PC-3 (cell line): ENCODE results near the gene TMEM204. TPM values are rescaled to one million over a fixed set of nuclear protein-coding genes. Genes with fewer than 3 reads are reported as not detected.

Experiments used
- ATAC-seq: fragments of 200-7000 bp; cut with Tn5 transposase; 2 replicates; pipeline ENCODE4 v1.9.1; 2020; ENCODE audit warnings: mild to moderate bottlenecking, moderate library complexity
- BruUV-seq: library from RNA; stranded (reverse); fragments of 400-500 nt; replicated peaks from 2 replicates; lab custom pipeline; 2021; lab: Mats Ljungman, UMichigan
- CTCF ChIA-PET: fragments of 300-600 bp; sonication (Branson Sonifier 250); formaldehyde crosslinking; loops from one replicate; lab custom pipeline; 2022; ENCODE audit warnings: antibody characterized with exemption; lab: Charles Lee
- POLR2A ChIA-PET: fragments of 300-600 bp; sonication (Branson Sonifier 250); formaldehyde crosslinking; loops from one replicate; lab custom pipeline; 2022; ENCODE audit warnings: antibody characterized with exemption; ENCODE audit not compliant: unreplicated experiment; lab: Charles Lee
- DNase-seq: peaks from one replicate; pipeline ENCODE4 v3.0.0-alpha.2; 2015
- H2AFZ ChIP-seq: fragments of 300-600 bp; sonication (generic); 2 replicates; pipeline ENCODE4 v1.6.0; 2016; ENCODE audit warnings: antibody characterized with exemption, low read length
- H3F3A ChIP-seq: fragments of 300-600 bp; sonication (generic); one replicate; pipeline ENCODE4 v1.6.0; 2017; ENCODE audit warnings: antibody characterized with exemption, low read length, control low read depth, mild to moderate bottlenecking; ENCODE audit not compliant: unreplicated experiment
- H3K27ac ChIP-seq: fragments of 300-600 bp; sonication (generic); 2 replicates; pipeline ENCODE4 v1.5.1; 2016; ENCODE audit warnings: mild to moderate bottlenecking, low read length
- H3K27me3 ChIP-seq: fragments of 300-600 bp; sonication (generic); 2 replicates; pipeline ENCODE4 v1.6.1; 2016; ENCODE audit warnings: low read length, mixed read lengths
- H3K36me3 ChIP-seq: fragments of 300-600 bp; sonication (generic); 2 replicates; pipeline ENCODE4 v1.6.1; 2016; ENCODE audit warnings: low read depth, mixed run types, low read length, mixed read lengths
- H3K4me1 ChIP-seq: fragments of 300-600 bp; sonication (generic); 2 replicates; pipeline ENCODE4 v1.5.1; 2016; ENCODE audit warnings: low read length; ENCODE audit not compliant: insufficient read depth
- H3K4me2 ChIP-seq: fragments of 300-600 bp; sonication (generic); 2 replicates; pipeline ENCODE4 v1.6.0; 2016; ENCODE audit warnings: low read length
- H3K4me3 ChIP-seq: fragments of 300-600 bp; sonication (generic); 2 replicates; pipeline ENCODE4 v1.5.1; 2016; ENCODE audit warnings: mild to moderate bottlenecking, low read length, mixed read lengths
- H3K79me2 ChIP-seq: fragments of 300-600 bp; sonication (generic); 2 replicates; pipeline ENCODE4 v1.6.1; 2017; ENCODE audit warnings: low read length, mixed read lengths
- H3K9ac ChIP-seq: fragments of 300-600 bp; sonication (generic); 2 replicates; pipeline ENCODE4 v1.6.0; 2016; ENCODE audit warnings: mild to moderate bottlenecking, low read length
- H3K9me2 ChIP-seq: fragments of 300-600 bp; sonication (generic); replicated peaks from 2 replicates; pipeline ENCODE4 v1.6.1; 2016; ENCODE audit warnings: mixed run types, low read length, mixed read lengths
- H3K9me3 ChIP-seq: fragments of 300-600 bp; sonication (generic); 2 replicates; pipeline ENCODE4 v1.6.1; 2016; ENCODE audit warnings: low read length, mixed read lengths
- H4K20me1 ChIP-seq: fragments of 300-600 bp; sonication (generic); 2 replicates; pipeline ENCODE4 v1.6.1; 2016; ENCODE audit warnings: low read length, mixed read lengths
- EZH2 ChIP-seq: fragments of 300-600 bp; sonication (generic); IDR thresholded peaks from one replicate; pipeline ENCODE4 v1.6.1; 2017; ENCODE audit warnings: antibody characterized with exemption, mild to moderate bottlenecking, low read length; ENCODE audit not compliant: unreplicated experiment
- EZH2phosphoT487 ChIP-seq: fragments of 300-600 bp; sonication (generic); IDR thresholded peaks from 2 replicates; pipeline ENCODE4 v1.6.1; 2018; ENCODE audit warnings: mild to moderate bottlenecking, antibody characterized with exemption, low read length, borderline replicate concordance
- intact Hi-C: fragments of 100-400 bp; cut with micrococcal nuclease; formaldehyde crosslinking; loops from 2 replicates; pipeline ENCODE4 v1.9.0; 2023
- total RNA-seq: library from RNA; depleted of rRNA; stranded (reverse); fragments of >200 nt; gene quantifications from 2 replicates; pipeline ENCODE4 v1.2.3, GENCODE V29; 2014
- TF ChIP-seq, protein P1 (sequence below): fragments of 300-600 bp; sonication (generic); conservative IDR thresholded peaks from 2 replicates; pipeline ENCODE4 v1.5.1; 2017; ENCODE audit warnings: antibody characterized with exemption, low read depth, mild to moderate bottlenecking, low read length

Gene TMEM204
- total RNA-seq, 1 experiment from 2014 or later: not detected

DNA sequence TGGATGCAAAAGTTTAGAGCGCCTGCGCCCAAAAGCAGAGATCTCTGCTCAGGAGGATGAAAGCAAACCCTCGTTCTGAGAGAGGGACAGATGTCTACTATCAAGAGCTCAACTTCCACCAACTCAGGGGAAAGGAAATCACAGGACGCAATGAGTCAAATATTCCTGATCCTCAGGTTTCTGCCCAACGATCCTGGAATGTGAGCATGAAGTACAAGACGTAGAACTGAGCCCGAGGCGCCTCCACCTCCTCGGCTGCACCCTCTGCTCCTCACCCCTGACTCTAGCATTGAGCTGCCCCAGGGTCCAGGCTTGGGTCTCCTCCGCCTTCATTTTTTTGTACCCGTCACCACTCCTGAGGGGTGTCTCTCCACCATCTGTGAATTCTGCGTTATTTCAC is 63.0 kb downstream of the TMEM204 start:
- Histone ChIP-seq H4K20me1 (no peaks in the 10 kb centered on the region), H3K9me2 (no peaks in the 10 kb centered on the region), H3K36me3 (no peaks in the 10 kb centered on the region), H3K9ac (no peak overlapping the region), H3F3A (no peaks in the 10 kb centered on the region), H3K9me3 (no peaks in the 10 kb centered on the region), H3K4me2 (no peak overlapping the region), H3K27me3 (no peaks in the 10 kb centered on the region), H3K4me1 (no peaks in the 10 kb centered on the region), H3K79me2 (no peaks in the 10 kb centered on the region), H3K4me3 (no peak overlapping the region), H3K27ac (no peak overlapping the region), H2AFZ (no peak overlapping the region)
- DNase-seq (no peak), ATAC-seq (no peak)
- CTCF ChIA-PET: no interaction called here
- no peak for TF ChIP-seq EZH2
- TF ChIP-seq EZH2phosphoT487: no peak
- intact Hi-C loops: no loop called here
- BruUV-seq: no TSS peak
- POLR2A ChIA-PET: no interaction called here

DNA sequence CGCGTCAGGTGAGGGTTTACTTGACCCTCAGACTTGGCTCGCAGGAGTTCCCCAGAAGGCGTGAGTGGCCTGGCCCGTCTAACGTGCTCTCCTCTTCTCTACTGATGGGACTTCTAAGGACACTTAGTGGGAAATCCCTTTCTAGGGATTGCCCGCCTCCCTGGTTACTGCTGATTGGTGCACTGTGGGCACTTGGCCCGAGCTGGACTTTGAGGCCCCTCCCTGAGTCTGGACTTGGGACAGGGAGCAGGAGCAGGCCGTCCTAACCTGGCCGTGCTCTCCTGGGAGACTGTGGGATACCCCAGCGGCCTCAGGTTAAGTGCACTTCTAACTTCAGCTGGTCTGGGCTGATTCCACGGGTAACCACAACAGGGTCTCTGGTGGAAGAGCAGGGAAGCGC is 63.7 kb downstream of the TMEM204 start:
- TF ChIP-seq EZH2: no peak
- TF ChIP-seq EZH2phosphoT487: no peak
- TF ChIP-seq, protein P1, sequence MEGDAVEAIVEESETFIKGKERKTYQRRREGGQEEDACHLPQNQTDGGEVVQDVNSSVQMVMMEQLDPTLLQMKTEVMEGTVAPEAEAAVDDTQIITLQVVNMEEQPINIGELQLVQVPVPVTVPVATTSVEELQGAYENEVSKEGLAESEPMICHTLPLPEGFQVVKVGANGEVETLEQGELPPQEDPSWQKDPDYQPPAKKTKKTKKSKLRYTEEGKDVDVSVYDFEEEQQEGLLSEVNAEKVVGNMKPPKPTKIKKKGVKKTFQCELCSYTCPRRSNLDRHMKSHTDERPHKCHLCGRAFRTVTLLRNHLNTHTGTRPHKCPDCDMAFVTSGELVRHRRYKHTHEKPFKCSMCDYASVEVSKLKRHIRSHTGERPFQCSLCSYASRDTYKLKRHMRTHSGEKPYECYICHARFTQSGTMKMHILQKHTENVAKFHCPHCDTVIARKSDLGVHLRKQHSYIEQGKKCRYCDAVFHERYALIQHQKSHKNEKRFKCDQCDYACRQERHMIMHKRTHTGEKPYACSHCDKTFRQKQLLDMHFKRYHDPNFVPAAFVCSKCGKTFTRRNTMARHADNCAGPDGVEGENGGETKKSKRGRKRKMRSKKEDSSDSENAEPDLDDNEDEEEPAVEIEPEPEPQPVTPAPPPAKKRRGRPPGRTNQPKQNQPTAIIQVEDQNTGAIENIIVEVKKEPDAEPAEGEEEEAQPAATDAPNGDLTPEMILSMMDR: no peak

DNA sequence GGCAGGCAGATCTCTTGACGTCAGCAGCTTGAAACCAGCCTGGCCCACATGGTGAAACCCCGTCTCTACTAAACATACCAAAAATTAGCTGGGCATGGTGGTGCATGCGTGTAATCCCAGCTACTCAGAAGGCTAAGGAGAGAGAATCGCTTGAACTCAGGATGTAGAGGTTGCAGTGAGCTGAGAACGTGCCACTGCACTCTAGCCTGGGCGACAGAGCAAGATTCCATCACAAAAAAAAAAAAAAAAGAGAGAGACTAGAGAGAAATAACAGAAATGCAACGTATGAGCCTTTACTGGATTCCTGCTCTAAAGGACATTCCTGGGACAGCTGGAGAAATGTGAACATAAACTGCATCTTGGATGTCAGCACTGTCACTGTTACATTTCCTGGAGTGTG is 67.6 kb downstream of the TMEM204 start:
- Histone ChIP-seq H3K4me3 (no peak overlapping the region), H3K27ac (no peak overlapping the region), H3K4me1 (no peaks in the 10 kb centered on the region), H3K27me3 (no peaks in the 10 kb centered on the region), H3K9me2 (no peaks in the 10 kb centered on the region), H3K9me3 (no peaks in the 10 kb centered on the region), H4K20me1 (no peaks in the 10 kb centered on the region), H3K79me2 (no peaks in the 10 kb centered on the region), H3F3A (no peaks in the 10 kb centered on the region), H3K36me3 (no peaks in the 10 kb centered on the region), H3K9ac (no peak overlapping the region), H2AFZ (no peak overlapping the region), H3K4me2 (no peak overlapping the region)
- intact Hi-C loops: no loop called here
- DNase-seq: no peak
- no peak for ATAC-seq
- TF ChIP-seq, protein P1: no peak
- no peak for TF ChIP-seq EZH2phosphoT487
- TF ChIP-seq EZH2: no peak
- CTCF ChIA-PET: no interaction called here
- no TSS peak for BruUV-seq
- POLR2A ChIA-PET: no interaction called here

More for the DNA sequence above, 63.7 kb downstream of the TMEM204 start:
- ChIA-PET POLR2A (no interaction called here), CTCF (no interaction called here)
- H3F3A ChIP-seq: no peaks in the 10 kb centered on the region
- no peak overlapping the region for H3K4me3 ChIP-seq
- no peak overlapping the region for H2AFZ ChIP-seq
- BruUV-seq: no TSS peak
- DNase-seq (no peak), ATAC-seq (no peak)
- no peaks in the 10 kb centered on the region for H3K9me2 ChIP-seq
- H3K9me3 ChIP-seq: no peaks in the 10 kb centered on the region
- H3K27ac ChIP-seq: no peak overlapping the region
- H3K79me2 ChIP-seq: no peaks in the 10 kb centered on the region
- intact Hi-C loops: no loop called here
- no peaks in the 10 kb centered on the region for H3K27me3 ChIP-seq
- no peak overlapping the region for H3K9ac ChIP-seq
- no peak overlapping the region for H3K4me2 ChIP-seq
- no peaks in the 10 kb centered on the region for H3K36me3 ChIP-seq
- H4K20me1 ChIP-seq: no peaks in the 10 kb centered on the region
- no peaks in the 10 kb centered on the region for H3K4me1 ChIP-seq
